Muscle of leg (tissue), 11 donors: ENCODE results near the gene INVS. TPM values are rescaled to one million over a fixed set of nuclear protein-coding genes. Genes with fewer than 3 reads are reported as not detected.

Experiments used
- DNase-seq: peaks from one replicate; pipeline ENCODE4 v3.0.0; 2013
- H3K27ac ChIP-seq: one replicate; pipeline ENCODE4 v1.5.1; 2013; ENCODE audit warnings: mild to moderate bottlenecking, low read length, control low read depth
- H3K27me3 ChIP-seq: one replicate; pipeline ENCODE4 v1.6.1; 2013; ENCODE audit warnings: low read length; ENCODE audit not compliant: control insufficient read depth, insufficient read depth
- H3K36me3 ChIP-seq: one replicate; pipeline ENCODE4 v1.6.1; 2013; ENCODE audit warnings: low read length; ENCODE audit not compliant: control insufficient read depth, insufficient read depth
- H3K4me1 ChIP-seq: one replicate; pipeline ENCODE4 v1.6.1; 2013; ENCODE audit warnings: low read length; ENCODE audit not compliant: control insufficient read depth, insufficient read depth
- H3K4me3 ChIP-seq: one replicate; pipeline ENCODE4 v1.5.1; 2013; ENCODE audit warnings: low read length, control low read depth
- H3K9me3 ChIP-seq: replicated peaks from 2 replicates; pipeline ENCODE4 v1.6.1; 2013; ENCODE audit warnings: low read depth, low read length; ENCODE audit not compliant: control insufficient read depth
- WGBS: methylation state at CpG from one replicate; pipeline ENCODE4 v1.1.5; 2013; ENCODE audit warnings: missing lambda C conversion rate; ENCODE audit not compliant: insufficient coverage; 5-methylcytosine and 5-hydroxymethylcytosine counted together
- polyA plus RNA-seq, 8 donors: library from polyadenylated mRNA; unstranded; fragments of 120-200 nt; gene quantifications; one replicate each; pipeline versions ENCODE4 v1.2.1 to v1.2.3, GENCODE V29; 2013; ENCODE audit warnings: inconsistent platforms in 1 of 8, low replicate concordance in 1 of 8; ENCODE audit not compliant: insufficient read length in 8 of 8, insufficient read depth in 1 of 8
- total RNA-seq: library from RNA; stranded (reverse); fragments of 120-200 nt; gene quantifications from one replicate; pipeline ENCODE4 v1.2.4, GENCODE V29; 2013

Gene INVS
- total and polyA plus RNA-seq, 9 donors, result 8.1 to 16.9 (median 11.0) TPM

DNA sequence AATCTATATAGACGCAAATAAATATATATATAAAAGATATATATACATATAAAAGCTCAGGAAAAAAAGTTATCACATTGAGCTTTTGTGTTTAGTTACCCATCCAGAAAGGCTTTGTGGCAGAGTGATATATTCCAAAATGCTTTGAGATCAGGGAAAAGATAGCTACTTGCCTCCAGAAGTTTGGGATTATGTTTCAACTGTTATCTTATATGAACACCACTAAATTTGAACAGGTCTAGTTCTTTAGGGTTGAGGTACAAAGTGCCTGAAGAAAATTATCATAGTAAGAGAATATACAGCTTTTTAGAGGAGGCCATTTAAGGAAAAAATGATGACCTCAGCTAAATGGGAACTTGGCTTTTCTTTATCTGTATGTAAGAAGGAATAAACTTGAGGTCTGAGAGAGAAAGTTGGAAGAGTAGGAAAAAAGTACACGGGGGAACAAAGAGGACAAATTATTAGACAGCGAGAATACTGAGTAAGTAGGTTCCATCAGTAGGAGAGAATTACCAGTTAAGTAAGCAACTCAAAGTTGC, 2.6 kb upstream of the INVS start:
- Histone ChIP-seq H3K36me3 (no peaks in the 10 kb centered on the region), H3K9me3 (no peaks in the 10 kb centered on the region), H3K4me3 (no peak overlapping the region), H3K4me1 (peaks cover 13% of the 10 kb centered on the region), H3K27me3 (no peaks in the 10 kb centered on the region), H3K27ac (no peak overlapping the region)
- no CpG with 5 or more reads among the region's 3 CpGs for WGBS
- peak; percentile 18 for DNase-seq

DNA sequence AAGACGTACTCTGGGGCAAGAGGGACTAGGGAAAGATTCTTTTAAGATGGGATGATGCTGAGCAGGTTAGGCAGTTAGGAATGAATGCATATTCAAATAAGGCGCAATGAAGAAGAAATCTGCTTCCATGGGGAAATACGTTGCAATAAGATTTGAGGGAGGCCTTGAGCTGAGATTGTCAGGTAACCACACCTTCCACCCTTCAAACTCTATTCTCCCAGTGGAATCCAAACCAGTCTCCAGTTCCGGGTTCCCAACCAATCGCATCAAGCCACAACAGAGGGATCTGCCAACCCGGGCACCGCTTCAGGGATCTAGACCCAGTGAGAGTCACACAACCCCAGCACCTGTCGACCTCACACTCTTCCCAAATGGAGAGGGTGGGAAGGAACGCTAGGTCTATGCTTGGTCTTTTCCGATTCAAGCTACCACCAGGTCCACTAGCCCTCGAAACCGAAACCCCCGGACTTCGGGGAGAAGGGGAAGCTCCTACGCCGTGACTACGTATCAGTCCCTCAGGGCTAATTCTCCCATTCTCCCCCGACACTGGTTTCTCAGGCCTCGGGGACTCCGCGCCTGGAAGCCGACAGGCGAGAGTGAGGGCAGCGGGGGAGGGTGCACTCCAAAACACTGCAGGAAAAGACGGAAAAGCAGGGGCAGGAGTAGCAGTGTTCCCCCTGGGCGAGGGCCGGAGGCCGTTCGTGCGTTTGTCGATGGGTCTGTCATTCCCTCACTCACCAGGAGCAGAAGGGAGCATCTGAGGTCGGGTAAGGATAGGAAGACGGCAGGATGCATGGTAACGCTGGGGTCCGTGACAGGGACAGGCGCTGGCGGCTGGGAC, 777 bp upstream of the INVS start:
- peak; percentile 63 for DNase-seq
- H3K4me1 ChIP-seq, result peaks cover 13% of the 10 kb centered on the region

DNA sequence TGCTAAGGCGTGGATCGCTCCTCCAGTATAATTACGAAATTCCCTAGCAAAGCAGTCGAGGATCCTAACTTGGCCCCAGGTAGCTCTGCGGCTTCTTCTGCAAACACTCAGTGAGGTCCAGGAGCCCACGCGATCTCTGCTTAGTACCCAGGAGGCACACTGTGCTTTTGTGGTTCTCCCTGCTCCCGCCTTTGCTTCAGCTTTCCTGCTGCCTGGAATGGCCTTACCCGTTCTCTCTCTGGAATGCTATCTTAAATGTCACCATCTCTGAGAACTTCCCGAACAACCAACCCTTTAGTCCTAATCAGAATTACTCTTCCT, 639 bp downstream of the INVS start:
- H3K27me3 ChIP-seq, result no peaks in the 10 kb centered on the region
- no peaks in the 10 kb centered on the region for H3K9me3 ChIP-seq
- 4% methylated on average over 8 of the region's 10 CpGs for WGBS
- peaks cover 8% of the 10 kb centered on the region for H3K36me3 ChIP-seq
- DNase-seq, result no peak
- H3K27ac ChIP-seq, result peak overlapping the region; percentile 98
- peaks cover 13% of the 10 kb centered on the region for H3K4me1 ChIP-seq
- H3K4me3 ChIP-seq, result peak overlapping the region; percentile 98

More for the DNA sequence above, 777 bp upstream of the INVS start:
- 2% methylated on average over 16 of the region's 37 CpGs for WGBS
- H3K9me3 ChIP-seq, result no peaks in the 10 kb centered on the region
- peak overlapping the region; percentile 97 for H3K27ac ChIP-seq
- peak overlapping the region; percentile 98 for H3K4me3 ChIP-seq
- H3K36me3 ChIP-seq, result peaks cover 3% of the 10 kb centered on the region
- no peaks in the 10 kb centered on the region for H3K27me3 ChIP-seq

DNA sequence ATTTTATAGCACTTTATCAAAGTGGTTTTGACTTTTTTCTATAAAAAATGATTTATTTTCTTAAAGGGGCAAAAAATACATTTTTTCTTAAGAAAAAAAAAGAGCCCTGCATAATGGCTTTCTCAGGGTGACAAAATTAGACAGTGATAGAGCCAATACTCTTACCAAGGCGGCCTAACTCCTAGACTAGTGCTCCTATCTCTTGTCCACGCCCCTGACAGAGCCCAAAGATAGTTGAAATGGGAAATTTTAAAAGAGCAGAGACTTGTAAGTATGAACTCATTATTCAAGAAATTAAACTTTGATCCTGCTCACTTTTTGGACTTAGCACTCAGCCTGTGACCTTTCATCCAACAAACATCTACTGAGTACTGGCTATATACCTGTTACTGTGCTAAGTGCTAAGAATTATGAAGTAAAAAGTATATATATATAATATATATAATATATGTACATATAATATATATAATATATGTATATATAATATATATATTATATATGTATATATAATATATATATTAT, 1.2 kb downstream of the INVS start:
- Histone ChIP-seq H3K27ac (peak overlapping the region; percentile 98), H3K27me3 (no peaks in the 10 kb centered on the region), H3K9me3 (no peaks in the 10 kb centered on the region), H3K4me3 (peak overlapping the region; percentile 98), H3K36me3 (peaks cover 10% of the 10 kb centered on the region), H3K4me1 (peaks cover 13% of the 10 kb centered on the region)
- WGBS, result no CpG with 5 or more reads among the region's 2 CpGs
- no peak for DNase-seq

DNA sequence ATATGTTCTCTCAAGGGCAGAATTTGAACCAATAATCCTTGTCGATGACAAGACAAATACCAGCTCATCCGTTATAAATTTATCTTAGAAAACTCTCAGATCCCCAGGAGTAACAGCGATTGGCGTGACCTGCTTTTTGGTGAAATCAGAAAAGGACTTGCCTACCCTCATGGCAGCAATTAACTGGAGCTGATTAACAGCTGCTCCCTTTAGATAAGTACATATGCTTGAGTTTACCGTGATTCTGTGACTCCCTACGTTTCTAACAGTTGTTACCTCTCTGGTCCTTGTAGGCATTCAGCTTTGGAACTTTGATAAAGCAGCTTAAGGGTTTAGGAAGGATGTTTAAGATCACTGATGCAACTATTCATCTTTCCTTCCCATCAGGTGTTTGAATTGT, 2.6 kb downstream of the INVS start:
- WGBS, result 86% methylated on average over 2 of the region's 6 CpGs
- Histone ChIP-seq H3K4me3 (no peak overlapping the region), H3K9me3 (no peaks in the 10 kb centered on the region), H3K27ac (no peak overlapping the region), H3K4me1 (peaks cover 13% of the 10 kb centered on the region), H3K27me3 (no peaks in the 10 kb centered on the region), H3K36me3 (peaks cover 20% of the 10 kb centered on the region)
- no peak for DNase-seq

DNA sequence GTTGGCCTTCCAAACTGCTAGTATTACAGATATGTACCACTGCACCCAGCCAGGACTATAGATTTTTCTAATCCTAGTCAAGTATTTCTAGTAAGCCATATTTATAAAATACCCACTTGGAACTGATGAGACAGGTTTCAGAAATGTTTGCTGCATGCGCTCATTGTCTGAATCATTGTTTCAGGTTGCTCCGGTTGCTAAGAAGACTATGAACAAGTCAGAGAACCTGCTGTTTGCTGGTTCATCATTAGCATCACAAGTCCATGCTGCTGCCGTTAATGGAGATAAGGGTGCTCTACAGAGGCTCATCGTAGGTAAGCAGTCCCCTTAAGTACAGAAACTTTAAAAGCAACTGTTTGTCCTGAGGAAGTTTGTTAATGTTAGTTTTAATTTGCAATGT, 5.3 kb downstream of the INVS start:
- no peak overlapping the region for H3K4me3 ChIP-seq

DNA sequence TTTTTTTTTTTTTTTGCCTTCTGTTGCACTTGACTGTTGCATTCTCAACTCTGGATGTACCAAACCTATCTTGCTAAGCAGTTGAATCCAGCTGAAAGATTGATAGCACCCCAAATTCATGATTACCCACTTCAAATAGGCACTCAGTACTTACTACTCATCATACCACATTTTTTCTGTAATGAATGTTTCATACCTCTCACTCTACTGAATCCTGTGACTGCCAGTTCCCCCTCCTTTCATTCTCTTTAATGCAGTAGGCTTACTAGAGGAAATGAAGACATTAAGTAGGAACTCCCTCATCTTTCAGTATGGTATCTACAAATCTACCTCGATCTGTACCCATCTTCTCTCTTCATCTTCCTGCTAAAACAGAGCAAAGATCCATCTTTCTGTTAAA, 6.8 kb downstream of the INVS start:
- Histone ChIP-seq H3K4me3 (no peak overlapping the region), H3K4me1 (no peaks in the 10 kb centered on the region), H3K27me3 (no peaks in the 10 kb centered on the region), H3K9me3 (no peaks in the 10 kb centered on the region), H3K36me3 (peaks cover 25% of the 10 kb centered on the region), H3K27ac (no peak overlapping the region)
- 0% methylated on average over 1 of the region's 1 CpG for WGBS
- no peak for DNase-seq

More for the DNA sequence above, 5.3 kb downstream of the INVS start:
- no peaks in the 10 kb centered on the region for H3K27me3 ChIP-seq
- WGBS, result 92% methylated on average over 2 of the region's 4 CpGs
- peaks cover 25% of the 10 kb centered on the region for H3K36me3 ChIP-seq
- H3K9me3 ChIP-seq, result no peaks in the 10 kb centered on the region
- peaks cover 6% of the 10 kb centered on the region for H3K4me1 ChIP-seq
- H3K27ac ChIP-seq, result no peak overlapping the region
- DNase-seq, result no peak

DNA sequence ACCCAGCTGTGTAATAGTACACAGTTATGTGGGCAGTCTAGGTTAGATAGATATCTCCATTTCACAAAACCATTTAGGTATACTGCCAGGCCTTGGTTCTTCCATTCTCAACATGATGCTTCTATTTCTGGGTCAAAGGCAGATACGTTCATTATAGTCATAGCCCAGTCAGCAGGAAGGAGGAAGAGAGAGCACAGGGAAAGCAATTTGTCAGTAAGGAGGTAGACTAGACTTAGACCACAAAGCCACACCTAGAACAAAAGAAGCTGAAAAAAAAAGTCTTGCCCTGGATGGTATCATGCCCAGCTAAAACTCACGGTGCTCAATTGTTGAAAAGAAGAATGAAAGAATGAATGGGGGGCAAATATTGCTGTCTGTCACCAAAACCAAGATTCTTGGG, 7.6 kb downstream of the INVS start:
- peaks cover 23% of the 10 kb centered on the region for H3K36me3 ChIP-seq
- no CpG with 5 or more reads among the region's 2 CpGs for WGBS
- peaks cover under 1% of the 10 kb centered on the region for H3K4me1 ChIP-seq
- no peak for DNase-seq
- H3K27ac ChIP-seq, result no peak overlapping the region
- H3K27me3 ChIP-seq, result no peaks in the 10 kb centered on the region
- no peak overlapping the region for H3K4me3 ChIP-seq
- no peaks in the 10 kb centered on the region for H3K9me3 ChIP-seq

DNA sequence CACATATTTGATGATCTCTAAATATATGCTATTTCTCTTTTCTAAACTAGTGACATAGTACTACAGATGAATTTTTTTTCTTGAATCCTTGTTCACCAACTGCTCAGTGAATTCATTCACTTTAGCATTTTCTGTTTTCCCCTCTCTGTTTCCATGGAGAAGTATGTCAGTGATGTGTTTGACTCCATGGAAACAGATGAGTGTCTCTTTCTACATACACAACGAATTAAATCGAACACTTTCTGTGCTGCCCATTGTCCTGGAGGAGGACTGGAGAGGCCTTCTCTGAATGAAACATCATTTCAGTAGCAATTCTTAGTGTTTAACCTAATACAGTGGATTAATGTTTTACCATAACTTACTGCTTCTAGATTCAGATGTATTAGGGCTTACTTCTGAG, 9.5 kb downstream of the INVS start:
- DNase-seq, result peak; percentile 84
- Histone ChIP-seq H3K27ac (no peak overlapping the region), H3K4me3 (no peak overlapping the region), H3K4me1 (peaks cover 6% of the 10 kb centered on the region), H3K36me3 (peaks cover 22% of the 10 kb centered on the region), H3K27me3 (no peaks in the 10 kb centered on the region), H3K9me3 (no peaks in the 10 kb centered on the region)
- WGBS, result no CpG with 5 or more reads among the region's 2 CpGs

DNA sequence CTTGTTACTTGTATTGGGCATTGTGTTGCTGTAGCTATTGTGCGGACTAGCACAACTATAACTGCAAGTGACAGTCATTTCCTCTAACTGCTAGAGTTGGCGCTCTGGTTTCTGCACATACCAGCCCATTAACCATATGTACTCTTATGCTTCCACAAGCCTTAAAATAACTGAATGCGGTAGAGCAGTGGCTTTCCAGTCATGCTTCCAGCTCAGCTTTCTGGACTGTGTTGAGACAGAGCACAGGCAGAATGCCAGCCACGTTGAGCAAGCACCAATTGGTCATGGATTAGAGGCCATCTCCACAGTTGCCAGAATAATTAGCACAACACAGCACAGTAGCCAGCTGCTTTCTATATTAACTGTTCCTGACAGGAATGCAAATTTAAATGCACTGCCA, 12.2 kb downstream of the INVS start:
- H3K4me1 ChIP-seq, result peaks cover 6% of the 10 kb centered on the region
- no peaks in the 10 kb centered on the region for H3K9me3 ChIP-seq
- no peak overlapping the region for H3K4me3 ChIP-seq
- peaks cover 8% of the 10 kb centered on the region for H3K36me3 ChIP-seq
- peak; percentile 95 for DNase-seq
- H3K27ac ChIP-seq, result peak overlapping the region; percentile 83
- 0% methylated on average over 1 of the region's 4 CpGs for WGBS
- no peaks in the 10 kb centered on the region for H3K27me3 ChIP-seq
